NOMO-1 treated with dmso at 0.1 percent for 144 hours (cell line): ENCODE results near the gene UBAC2.

Experiments
- DNase-seq: peaks from one replicate; lab custom pipeline; 2025; ENCODE audit not compliant: unreplicated experiment; lab: John Stamatoyannopoulos, UW

The UBAC2 gene

GRCh38 chr13:99308471-99309087, 107.9 kb downstream of the UBAC2 start:
- DNase-seq = no peak

GRCh38 chr13:99310382-99311031, 109.9 kb downstream of the UBAC2 start:
- DNase-seq = peak; percentile 42

GRCh38 chr13:99311137-99311536, 110.5 kb downstream of the UBAC2 start:
- DNase-seq = no peak

GRCh38 chr13:99311748-99312492, 111.3 kb downstream of the UBAC2 start:
- DNase-seq = no peak

- peak; percentile 92 for DNase-seq
Measured at GRCh38 chr13:99312493-99312883, 111.8 kb downstream of the UBAC2 start.

- no peak for DNase-seq
Measured at GRCh38 chr13:99313501-99313900, 112.8 kb downstream of the UBAC2 start.

GRCh38 chr13:99313941-99314340, 113.3 kb downstream of the UBAC2 start:
- no peak for DNase-seq

- no peak for DNase-seq
Measured at GRCh38 chr13:99314640-99315176, 114.1 kb downstream of the UBAC2 start.

GRCh38 chr13:99315186-99315585, 114.5 kb downstream of the UBAC2 start:
- DNase-seq = no peak

GRCh38 chr13:99316224-99316623, 115.6 kb downstream of the UBAC2 start:
- DNase-seq = no peak

GRCh38 chr13:99316657-99317256, 116.1 kb downstream of the UBAC2 start:
- no peak for DNase-seq

- peak; percentile 69 for DNase-seq
Measured at GRCh38 chr13:99320693-99321481, 120.2 kb downstream of the UBAC2 start.

GRCh38 chr13:99321709-99322108, 121.1 kb downstream of the UBAC2 start:
- DNase-seq = no peak

- DNase-seq = peak; percentile 70
Measured at GRCh38 chr13:99322297-99323103, 121.8 kb downstream of the UBAC2 start.

- DNase-seq = no peak
Measured at GRCh38 chr13:99323488-99323887, 122.8 kb downstream of the UBAC2 start.

GRCh38 chr13:99326012-99326411, 125.4 kb downstream of the UBAC2 start:
- no peak for DNase-seq

GRCh38 chr13:99327126-99327525, 126.5 kb downstream of the UBAC2 start:
- DNase-seq = no peak

- no peak for DNase-seq
Measured at GRCh38 chr13:99327761-99328160, 127.1 kb downstream of the UBAC2 start.

- DNase-seq = no peak
Measured at GRCh38 chr13:99329477-99329876, 128.8 kb downstream of the UBAC2 start.

- DNase-seq = no peak
Measured at GRCh38 chr13:99330942-99331341, 130.3 kb downstream of the UBAC2 start.
